Superior temporal gyrus (tissue), 1 donor: Measurements from ENCODE around the gene TLE3.

Experiments
- DNase-seq: peaks from one replicate; pipeline ENCODE4 v3.0.0-alpha.2; 2016; ENCODE audit errors: extremely low spot score

The TLE3 gene

GRCh38 chr15:70048578-70049514, 48.9 kb downstream of the TLE3 start:
- no peak for DNase-seq

GRCh38 chr15:70048198-70048565, 49.5 kb downstream of the TLE3 start:
- DNase-seq = no peak

GRCh38 chr15:70047386-70048197, 50.1 kb downstream of the TLE3 start:
- DNase-seq = no peak

- DNase-seq = no peak
These were observed 50.9 kb downstream of the TLE3 start for GRCh38 chr15:70046679-70047369.

- no peak for DNase-seq
These were observed 52.7 kb downstream of the TLE3 start for GRCh38 chr15:70045045-70045444.

- no peak for DNase-seq
These were observed 53.5 kb downstream of the TLE3 start for GRCh38 chr15:70044168-70044567.

- no peak for DNase-seq
These were observed 54.1 kb downstream of the TLE3 start for GRCh38 chr15:70043590-70043989.

- no peak for DNase-seq
These were observed 55.0 kb downstream of the TLE3 start for GRCh38 chr15:70042553-70043214.

- DNase-seq = no peak
These were observed 57.8 kb downstream of the TLE3 start for GRCh38 chr15:70039917-70040316.

GRCh38 chr15:70038730-70039392, 58.9 kb downstream of the TLE3 start:
- no peak for DNase-seq

- DNase-seq = no peak
These were observed 60.5 kb downstream of the TLE3 start for GRCh38 chr15:70037292-70037640.

GRCh38 chr15:70036585-70037291, 61.0 kb downstream of the TLE3 start:
- no peak for DNase-seq

GRCh38 chr15:70035719-70036077, 62.0 kb downstream of the TLE3 start:
- no peak for DNase-seq

GRCh38 chr15:70035051-70035718, 62.5 kb downstream of the TLE3 start:
- no peak for DNase-seq

- DNase-seq = no peak
These were observed 63.1 kb downstream of the TLE3 start for GRCh38 chr15:70034596-70034995.

GRCh38 chr15:70034141-70034540, 63.6 kb downstream of the TLE3 start:
- DNase-seq = no peak

- peak; percentile 31 for DNase-seq
These were observed 64.1 kb downstream of the TLE3 start for GRCh38 chr15:70033529-70034140.

- no peak for DNase-seq
These were observed 64.6 kb downstream of the TLE3 start for GRCh38 chr15:70033109-70033508.

GRCh38 chr15:70032509-70032908, 65.2 kb downstream of the TLE3 start:
- no peak for DNase-seq

- DNase-seq = no peak
These were observed 66.0 kb downstream of the TLE3 start for GRCh38 chr15:70031713-70032112.
